ENCODE results near the gene RAPH1.

GRCh38 chr2:203550266-203550665 is 15.2 kb upstream of the RAPH1 start:
- TF ChIP-seq TAF1 (IDR thresholded peaks at IDR 0.05; ENCODE audit: borderline replicate concordance, low read depth, low read length) (no peak), POLR2A (IDR thresholded peaks at IDR 0.05; ENCODE audit: low read depth, low read length) (no peak), POLR2AphosphoS5 (IDR thresholded peaks at IDR 0.05; ENCODE audit: low read depth, low read length) (no peak)

Measured in GM12892 (cell line).